Spinal cord (tissue), 10 donors: ENCODE results near the gene REP15. TPM values are rescaled to one million over a fixed set of nuclear protein-coding genes. Genes with fewer than 3 reads are reported as not detected.
A peak's percentile ranks its signal among the peaks of the same experiment; 100 is the strongest.
"Not testable (repeated sequence)": the region's sequence is repeated elsewhere in the genome, so short reads cannot be mapped to it uniquely, and the experiment has no call there.

Experiments used
- DNase-seq, 6 donors: peaks; one replicate each; pipeline versions ENCODE4 v3.0.0 to v3.0.0-alpha.2; 2013 to 2015; ENCODE audit warnings: low spot score in 6 of 6, low read depth in 4 of 6
- H3K27ac ChIP-seq: one replicate; pipeline ENCODE4 v1.5.1; 2013; ENCODE audit warnings: low read depth, low read length, control low read depth
- H3K27me3 ChIP-seq: one replicate; pipeline ENCODE4 v1.6.1; 2013; ENCODE audit warnings: low read length; ENCODE audit not compliant: control insufficient read depth, insufficient read depth
- H3K36me3 ChIP-seq: one replicate; pipeline ENCODE4 v1.6.1; 2013; ENCODE audit warnings: low read length; ENCODE audit not compliant: control insufficient read depth, insufficient read depth
- H3K4me1 ChIP-seq: one replicate; pipeline ENCODE4 v1.6.1; 2013; ENCODE audit warnings: low read length; ENCODE audit not compliant: control insufficient read depth, insufficient read depth
- H3K4me3 ChIP-seq: one replicate; pipeline ENCODE4 v1.5.1; 2013; ENCODE audit warnings: low read depth, low read length, control low read depth
- H3K9me3 ChIP-seq: one replicate; pipeline ENCODE4 v1.6.1; 2013; ENCODE audit warnings: low read length; ENCODE audit not compliant: control insufficient read depth, insufficient read depth
- WGBS: methylation state at CpG from one replicate; pipeline ENCODE4 v1.1.5; 2013; ENCODE audit warnings: missing lambda C conversion rate; ENCODE audit not compliant: insufficient coverage; 5-methylcytosine and 5-hydroxymethylcytosine counted together
- polyA plus RNA-seq, 2 donors: library from polyadenylated mRNA; unstranded; fragments of 120-200 nt; gene quantifications; one replicate each; pipeline ENCODE4 v1.2.1, GENCODE V29; 2013; ENCODE audit not compliant: insufficient read length in 2 of 2
- total RNA-seq, 2 donors: library from RNA; depleted of rRNA in 1 of 2; stranded (reverse); fragments of 120-200 nt in 1 of 2; fragments of >200 nt in 1 of 2; gene quantifications; one replicate each; pipeline versions ENCODE4 v1.2.3 to v1.2.4, GENCODE V29; 2013 to 2014
- donor health status: healthy.

Gene REP15
- total and polyA plus RNA-seq, 4 donors: 1.1 to 6.9 (median 1.7) TPM

GRCh38 chr12:27710592-27711316 lies 14.5 kb downstream of the REP15 start, which contains the start of gene MRPS35:
Gene MRPS35 (plus strand): TSS chr12:27710832. CDS start chr12:27710844, 12 bp downstream.
- peak; percentile 80 to 97 (median 86) for DNase-seq
- no peaks in the 10 kb centered on the region for H3K9me3 ChIP-seq
- H3K27me3 ChIP-seq: no peaks in the 10 kb centered on the region
- H3K4me1 ChIP-seq: peaks cover 9% of the 10 kb centered on the region
- under 1% methylated on average over 42 of the region's 46 CpGs for WGBS
- peaks cover 3% of the 10 kb centered on the region for H3K36me3 ChIP-seq
- H3K27ac ChIP-seq: peak within 1 kb of the TSS; percentile 90
- peak within 1 kb of the TSS; percentile 98 for H3K4me3 ChIP-seq

- Histone ChIP-seq H3K4me1 (peaks cover 9% of the 10 kb centered on the region), H3K27ac (peak overlapping the region; percentile 90), H3K27me3 (no peaks in the 10 kb centered on the region), H3K4me3 (peak overlapping the region; percentile 98), H3K36me3 (peaks cover 3% of the 10 kb centered on the region), H3K9me3 (no peaks in the 10 kb centered on the region)
- no peak for DNase-seq
- WGBS: 0% methylated on average over 6 of the region's 11 CpGs
These were observed 15.1 kb downstream of the REP15 start for GRCh38 chr12:27711317-27711682.

GRCh38 chr12:27711967-27712366 lies 15.7 kb downstream of the REP15 start:
- 91% methylated on average over 2 of the region's 2 CpGs for WGBS

GRCh38 chr12:27723212-27723611 lies 27.0 kb downstream of the REP15 start:
- no CpG with 5 or more reads among the region's 1 CpG for WGBS
- no peaks in the 10 kb centered on the region for H3K9me3 ChIP-seq
- H3K27me3 ChIP-seq: no peaks in the 10 kb centered on the region

More at GRCh38 chr12:27711967-27712366, 15.7 kb downstream of the REP15 start:
- no peak overlapping the region for H3K27ac ChIP-seq
- no peaks in the 10 kb centered on the region for H3K27me3 ChIP-seq
- no peaks in the 10 kb centered on the region for H3K9me3 ChIP-seq
- no peak overlapping the region for H3K4me3 ChIP-seq
- no peak for DNase-seq
- H3K36me3 ChIP-seq: peaks cover 8% of the 10 kb centered on the region
- peaks cover 9% of the 10 kb centered on the region for H3K4me1 ChIP-seq

GRCh38 chr12:27730097-27730588 lies 33.9 kb downstream of the REP15 start:
- WGBS: 90% methylated on average over 3 of the region's 4 CpGs
- H3K9me3 ChIP-seq: no peaks in the 10 kb centered on the region
- H3K4me1 ChIP-seq: no peaks in the 10 kb centered on the region
- no peak for DNase-seq
- no peak overlapping the region for H3K4me3 ChIP-seq
- no peak overlapping the region for H3K27ac ChIP-seq
- no peaks in the 10 kb centered on the region for H3K27me3 ChIP-seq
- H3K36me3 ChIP-seq: peaks cover 14% of the 10 kb centered on the region

More at GRCh38 chr12:27723212-27723611, 27.0 kb downstream of the REP15 start:
- peaks cover 21% of the 10 kb centered on the region for H3K36me3 ChIP-seq
- no peak overlapping the region for H3K27ac ChIP-seq
- H3K4me3 ChIP-seq: no peak overlapping the region
- H3K4me1 ChIP-seq: no peaks in the 10 kb centered on the region
- DNase-seq: no peak

GRCh38 chr12:27732281-27732680 lies 36.0 kb downstream of the REP15 start:
- WGBS: no CpG with 5 or more reads among the region's 2 CpGs
- H3K27ac ChIP-seq: no peak overlapping the region

GRCh38 chr12:27733052-27733656 lies 36.9 kb downstream of the REP15 start:
- 67% methylated on average over 1 of the region's 3 CpGs for WGBS
- H3K27me3 ChIP-seq: no peaks in the 10 kb centered on the region
- peaks cover 10% of the 10 kb centered on the region for H3K36me3 ChIP-seq
- H3K9me3 ChIP-seq: no peaks in the 10 kb centered on the region
- no peaks in the 10 kb centered on the region for H3K4me1 ChIP-seq
- no peak overlapping the region for H3K4me3 ChIP-seq
- peak in 3 of 6 donors; percentile 12 to 72 (median 38) for DNase-seq
- H3K27ac ChIP-seq: no peak overlapping the region

More at GRCh38 chr12:27732281-27732680, 36.0 kb downstream of the REP15 start:
- Histone ChIP-seq H3K36me3 (peaks cover 10% of the 10 kb centered on the region), H3K4me3 (no peak overlapping the region), H3K9me3 (no peaks in the 10 kb centered on the region), H3K4me1 (no peaks in the 10 kb centered on the region), H3K27me3 (no peaks in the 10 kb centered on the region)
- DNase-seq: no peak

GRCh38 chr12:27733791-27734190 lies 37.5 kb downstream of the REP15 start:
- DNase-seq: no peak
- Histone ChIP-seq H3K27me3 (no peaks in the 10 kb centered on the region), H3K4me3 (no peak overlapping the region), H3K27ac (no peak overlapping the region), H3K9me3 (no peaks in the 10 kb centered on the region), H3K36me3 (peaks cover 12% of the 10 kb centered on the region), H3K4me1 (no peaks in the 10 kb centered on the region)
- WGBS: no CpG with 5 or more reads among the region's 1 CpG

- H3K27ac ChIP-seq, H3K9me3 ChIP-seq, H3K27me3 ChIP-seq, H3K4me1 ChIP-seq, H3K4me3 ChIP-seq, DNase-seq: not testable (repeated sequence)
- H3K36me3 ChIP-seq: peaks cover 14% of the 10 kb centered on the region
- WGBS: 96% methylated on average over 4 of the region's 9 CpGs
These were observed 38.1 kb downstream of the REP15 start for GRCh38 chr12:27734321-27734720.
